Endothelial cell of umbilical vein (primary cell): Measurements from ENCODE around the gene CARD9.

Source experiments
- CTCF ChIP-seq, 2 donors: IDR thresholded peaks; 1 replicate in 1 of 2; 2 replicates in 1 of 2; pipeline ENCODE4 v1.5.1; 2011; ENCODE audit warnings: low read length in 2 of 2, mild to moderate bottlenecking in 2 of 2, moderate library complexity in 2 of 2, control low read depth in 1 of 2, inconsistent platforms in 1 of 2, low read depth in 1 of 2; ENCODE audit not compliant: insufficient read depth in 1 of 2; ENCODE audit errors: extremely low read depth in 1 of 2
- EZH2 ChIP-seq: IDR thresholded peaks from 2 replicates; pipeline ENCODE4 v1.6.1; 2012; ENCODE audit warnings: borderline replicate concordance, low read depth, mild to moderate bottlenecking, moderate library complexity, low read length, inconsistent platforms; ENCODE audit not compliant: severe bottlenecking
- MYC ChIP-seq: IDR thresholded peaks from one replicate; pipeline ENCODE4 v1.6.1; 2011; ENCODE audit warnings: mild to moderate bottlenecking, low read depth, low read length
- POLR2A ChIP-seq: IDR thresholded peaks from 2 replicates; pipeline ENCODE4 v1.6.1; 2012; ENCODE audit warnings: low read depth, mild to moderate bottlenecking, control low read depth, low read length

DNA sequence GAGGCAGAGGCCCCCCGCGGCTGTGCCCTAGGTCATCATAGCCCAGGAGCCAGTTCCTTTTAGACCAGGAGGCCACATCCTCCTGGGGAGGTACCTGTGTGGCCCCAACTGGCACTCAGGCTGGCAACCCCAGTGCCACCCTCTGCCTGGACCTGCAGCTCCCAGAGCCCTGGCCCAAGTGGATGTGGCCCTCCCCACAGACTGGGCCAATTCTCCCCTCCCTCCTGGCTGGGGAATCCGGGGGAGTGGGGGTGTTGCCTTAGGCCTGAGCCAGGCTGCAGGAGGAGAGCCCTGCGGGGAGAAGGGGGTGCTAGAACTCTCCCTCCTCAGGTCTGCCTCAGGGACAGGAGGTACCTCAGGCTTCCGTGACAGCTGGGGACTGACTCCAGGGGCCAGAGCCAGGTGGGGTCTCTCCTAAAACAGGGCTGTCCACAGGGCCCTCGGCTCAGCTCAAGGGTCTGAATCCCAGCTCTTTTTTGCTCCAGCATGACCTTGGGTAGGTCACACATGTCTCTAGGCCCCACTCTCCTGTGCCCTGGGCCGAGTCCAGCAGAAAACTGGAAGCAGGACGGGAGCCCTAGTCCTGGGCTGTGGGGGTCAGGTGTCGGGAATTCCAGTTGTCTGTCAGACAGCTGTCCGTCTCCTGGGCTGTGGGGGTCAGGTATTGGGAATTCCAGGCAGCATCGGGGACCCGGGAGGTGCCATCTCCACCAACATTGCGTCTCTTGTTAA, 19.5 kb downstream of the CARD9 start:
- no peak for TF ChIP-seq CTCF (IDR thresholded peaks at IDR 0.05; ENCODE audit: extremely low read depth in 1 of 2, insufficient read depth in 1 of 2, low read depth in 1 of 2, low read length in 2 of 2)
- TF ChIP-seq POLR2A: no peak
- TF ChIP-seq EZH2: no peak
- no peak for TF ChIP-seq MYC
